Trophoblast cell (in vitro differentiated cells and primary cell): ENCODE data around the gene MCTP2.

ENCODE experiments used
- DNase-seq, 2 donors: peaks; one replicate each; pipeline ENCODE4 v3.0.0-alpha.2; 2016
- H2AFZ ChIP-seq: 2 replicates; pipeline ENCODE4 v1.6.1; 2013; ENCODE audit warnings: low read length, moderate library complexity, mild to moderate bottlenecking; ENCODE audit not compliant: insufficient read depth, poor library complexity
- H2AK5ac ChIP-seq: 2 replicates; pipeline ENCODE4 v1.6.1; 2013; ENCODE audit warnings: mild to moderate bottlenecking, low read length
- H2BK120ac ChIP-seq: 2 replicates; pipeline ENCODE4 v1.6.1; 2013; ENCODE audit warnings: low read length, mild to moderate bottlenecking, moderate library complexity; ENCODE audit not compliant: insufficient read depth, poor library complexity
- H2BK12ac ChIP-seq: 2 replicates; pipeline ENCODE4 v1.6.1; 2013; ENCODE audit warnings: mild to moderate bottlenecking, low read length, moderate library complexity
- H2BK5ac ChIP-seq: 2 replicates; pipeline ENCODE4 v1.6.1; 2013; ENCODE audit warnings: low read length, low read depth, moderate library complexity, mild to moderate bottlenecking; ENCODE audit not compliant: poor library complexity
- H3K14ac ChIP-seq: 2 replicates; pipeline ENCODE4 v1.6.1; 2013; ENCODE audit warnings: mild to moderate bottlenecking, low read length
- H3K18ac ChIP-seq: 2 replicates; pipeline ENCODE4 v1.6.1; 2013; ENCODE audit warnings: mild to moderate bottlenecking, low read length
- H3K23ac ChIP-seq: 2 replicates; pipeline ENCODE4 v1.6.1; 2013; ENCODE audit warnings: low read length
- H3K27ac ChIP-seq: 2 replicates; pipeline ENCODE4 v1.5.1; 2013; ENCODE audit warnings: low read depth, mild to moderate bottlenecking, inconsistent platforms, low read length, moderate library complexity
- H3K27me3 ChIP-seq: 2 replicates; pipeline ENCODE4 v1.6.1; 2013; ENCODE audit warnings: inconsistent platforms, mild to moderate bottlenecking, low read length, moderate library complexity; ENCODE audit not compliant: insufficient read depth
- H3K36me3 ChIP-seq, 2 experiments: 1 replicate in 1 of 2; 2 replicates in 1 of 2; pipeline ENCODE4 v1.6.1; 2013; ENCODE audit warnings: low read length in 2 of 2, mild to moderate bottlenecking in 2 of 2, moderate library complexity in 1 of 2; ENCODE audit not compliant: insufficient read depth in 2 of 2, control insufficient read depth in 1 of 2
- H3K4ac ChIP-seq: 2 replicates; pipeline ENCODE4 v1.6.1; 2013; ENCODE audit warnings: low read depth, mild to moderate bottlenecking, low read length, moderate library complexity
- H3K4me1 ChIP-seq, 2 experiments: 1 replicate in 1 of 2; 2 replicates in 1 of 2; pipeline ENCODE4 v1.6.1; 2013; ENCODE audit warnings: low read length in 2 of 2, mild to moderate bottlenecking in 2 of 2, moderate library complexity in 1 of 2; ENCODE audit not compliant: insufficient read depth in 2 of 2, control insufficient read depth in 1 of 2
- H3K4me2 ChIP-seq: 2 replicates; pipeline ENCODE4 v1.6.1; 2013; ENCODE audit warnings: inconsistent platforms, mild to moderate bottlenecking, low read length, moderate library complexity
- H3K4me3 ChIP-seq: 2 replicates; pipeline ENCODE4 v1.5.1; 2013; ENCODE audit warnings: mild to moderate bottlenecking, low read depth, low read length, inconsistent platforms
- H3K79me1 ChIP-seq: one replicate; pipeline ENCODE4 v1.6.1; 2013; ENCODE audit warnings: low read length
- H3K79me2 ChIP-seq: 2 replicates; pipeline ENCODE4 v1.6.1; 2013; ENCODE audit warnings: low read length, mild to moderate bottlenecking; ENCODE audit not compliant: control insufficient read depth, insufficient read depth, poor library complexity
- H3K9ac ChIP-seq: 2 replicates; pipeline ENCODE4 v1.6.1; 2013; ENCODE audit warnings: mild to moderate bottlenecking, low read length
- H3K9me3 ChIP-seq: 2 replicates; pipeline ENCODE4 v1.6.1; 2013; ENCODE audit warnings: low read depth, mild to moderate bottlenecking, control low read depth, inconsistent platforms, low read length; ENCODE audit not compliant: insufficient read depth
- H4K12ac ChIP-seq: 2 replicates; pipeline ENCODE4 v1.6.1; 2013; ENCODE audit warnings: low read depth, mild to moderate bottlenecking, low read length, moderate library complexity
- H4K8ac ChIP-seq: 2 replicates; pipeline ENCODE4 v1.6.1; 2013; ENCODE audit warnings: low read depth, mild to moderate bottlenecking, low read length, moderate library complexity
- H4K91ac ChIP-seq: one replicate; pipeline ENCODE4 v1.6.1; 2013; ENCODE audit warnings: low read depth, mild to moderate bottlenecking, low read length, moderate library complexity
- whole genome bisulfite sequencing: extraction: QIAGEN DNeasy Blood & Tissue Kit; methylation state at CpG from one replicate; pipeline ENCODE4 v1.1.7; 2013; ENCODE audit warnings: missing lambda C conversion rate; ENCODE audit not compliant: insufficient read length, insufficient coverage; ENCODE audit errors: extremely low coverage; 5-methylcytosine and 5-hydroxymethylcytosine counted together

The MCTP2 gene

GRCh38 chr15:94199725-94200124 lies 31.6 kb upstream of the MCTP2 start:
- no peak overlapping the region for H4K8ac ChIP-seq
- H3K27me3 ChIP-seq: no peaks in the 10 kb centered on the region
- no peak overlapping the region for H4K91ac ChIP-seq
- H3K9me3 ChIP-seq: no peaks in the 10 kb centered on the region
- H3K79me2 ChIP-seq: no peaks in the 10 kb centered on the region
- no peaks in the 10 kb centered on the region for H3K36me3 ChIP-seq
- H2AK5ac ChIP-seq: no peak overlapping the region
- no peaks in the 10 kb centered on the region for H3K79me1 ChIP-seq
- no peak overlapping the region for H3K18ac ChIP-seq
- H2BK5ac ChIP-seq: no peak overlapping the region
- H3K4me3 ChIP-seq: no peak overlapping the region
- H3K23ac ChIP-seq: no peak overlapping the region
- H3K4ac ChIP-seq: no peak overlapping the region
- no CpG with 5 or more reads among the region's 3 CpGs for WGBS
- no peak for DNase-seq
- no peak overlapping the region for H2BK12ac ChIP-seq
- H3K4me2 ChIP-seq: no peak overlapping the region
- no peak overlapping the region for H3K27ac ChIP-seq
- H3K9ac ChIP-seq: no peak overlapping the region
- H2BK120ac ChIP-seq: no peak overlapping the region
- H2AFZ ChIP-seq: no peak overlapping the region
- no peak overlapping the region for H3K14ac ChIP-seq
- no peaks in the 10 kb centered on the region for H3K4me1 ChIP-seq
- H4K12ac ChIP-seq: no peak overlapping the region

DNA sequence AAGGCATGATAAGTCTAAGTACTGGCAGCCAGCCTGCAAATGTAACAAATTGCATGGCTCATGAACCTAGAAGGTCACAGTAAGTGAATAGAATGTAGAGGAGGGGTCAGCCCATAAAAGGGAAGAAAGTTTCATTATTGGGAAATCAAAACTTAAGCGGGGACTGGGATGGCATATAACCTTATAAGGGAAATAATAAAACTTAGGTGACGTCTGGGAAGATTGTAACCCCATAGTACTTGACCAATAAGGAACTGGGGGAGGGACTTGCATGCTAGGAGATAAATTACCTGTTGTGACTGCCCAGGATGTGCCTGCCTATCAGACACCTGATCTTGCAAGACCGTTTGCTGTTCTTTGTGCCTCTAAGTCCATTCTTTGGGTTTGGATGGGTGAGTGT lies 28.1 kb upstream of the MCTP2 start:
- H2BK120ac ChIP-seq: no peak overlapping the region
- H3K4me2 ChIP-seq: no peak overlapping the region
- no peaks in the 10 kb centered on the region for H3K79me1 ChIP-seq
- no peaks in the 10 kb centered on the region for H3K4me1 ChIP-seq
- H3K27ac ChIP-seq: no peak overlapping the region
- WGBS: no CpG with 5 or more reads among the region's 3 CpGs
- no peak overlapping the region for H2BK5ac ChIP-seq
- no peak overlapping the region for H3K23ac ChIP-seq
- H2AFZ ChIP-seq: no peak overlapping the region
- H2AK5ac ChIP-seq: no peak overlapping the region
- H3K79me2 ChIP-seq: no peaks in the 10 kb centered on the region
- no peak overlapping the region for H3K18ac ChIP-seq
- H3K14ac ChIP-seq: no peak overlapping the region
- no peaks in the 10 kb centered on the region for H3K27me3 ChIP-seq
- H3K36me3 ChIP-seq: no peaks in the 10 kb centered on the region
- no peak overlapping the region for H4K8ac ChIP-seq
- H3K4ac ChIP-seq: no peak overlapping the region
- H3K9me3 ChIP-seq: no peaks in the 10 kb centered on the region
- no peak overlapping the region for H3K9ac ChIP-seq
- no peak overlapping the region for H3K4me3 ChIP-seq
- no peak overlapping the region for H4K91ac ChIP-seq
- H4K12ac ChIP-seq: no peak overlapping the region
- no peak for DNase-seq
- H2BK12ac ChIP-seq: no peak overlapping the region

GRCh38 chr15:94205366-94205765 lies 26.0 kb upstream of the MCTP2 start:
- Histone ChIP-seq H4K91ac (no peak overlapping the region), H2AK5ac (no peak overlapping the region), H3K4me1 (no peaks in the 10 kb centered on the region), H2BK120ac (no peak overlapping the region), H3K18ac (no peak overlapping the region), H3K4me2 (no peak overlapping the region), H3K23ac (no peak overlapping the region), H3K14ac (no peak overlapping the region), H2AFZ (no peak overlapping the region), H3K9ac (no peak overlapping the region), H2BK5ac (no peak overlapping the region), H2BK12ac (no peak overlapping the region), H3K4me3 (no peak overlapping the region), H3K9me3 (no peaks in the 10 kb centered on the region), H3K27ac (no peak overlapping the region), H3K79me2 (no peaks in the 10 kb centered on the region), H3K27me3 (no peaks in the 10 kb centered on the region), H4K12ac (no peak overlapping the region), H3K4ac (no peak overlapping the region), H4K8ac (no peak overlapping the region), H3K79me1 (no peaks in the 10 kb centered on the region), H3K36me3 (no peaks in the 10 kb centered on the region)
- no CpG with 5 or more reads among the region's 7 CpGs for WGBS
- no peak for DNase-seq

DNA sequence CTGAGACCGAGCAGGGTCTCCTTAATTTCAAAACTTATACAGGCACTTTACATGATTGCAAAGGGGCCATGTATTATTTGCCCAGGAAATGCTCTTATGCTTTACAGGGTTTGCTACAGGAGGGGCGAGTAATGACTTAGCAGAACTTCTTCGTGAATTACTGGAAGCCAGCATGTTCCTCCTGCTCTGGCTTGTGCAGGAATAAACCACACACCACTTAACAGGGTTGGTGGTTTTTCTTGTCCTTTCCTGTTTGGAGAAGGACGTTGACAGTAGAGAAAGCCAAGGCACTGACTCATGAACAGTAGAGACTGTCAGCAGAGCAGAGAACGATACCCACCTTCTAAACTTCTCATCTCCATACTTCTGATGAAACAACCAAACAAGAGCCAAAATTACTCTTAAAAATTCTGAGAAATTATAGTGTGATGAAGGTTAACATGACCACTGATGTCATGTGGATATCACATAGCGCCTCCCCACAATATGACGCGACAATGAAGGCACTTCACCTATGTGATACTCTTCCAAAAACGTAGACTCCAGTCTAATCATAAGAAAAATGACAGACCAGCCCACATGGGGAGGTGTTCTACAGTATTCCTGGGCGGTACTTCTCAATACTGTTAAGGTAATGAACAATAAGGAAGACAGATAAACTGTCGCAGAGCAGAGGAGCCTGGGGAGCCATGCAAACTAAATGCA lies 24.7 kb upstream of the MCTP2 start:
- H3K4me1 ChIP-seq: no peaks in the 10 kb centered on the region
- DNase-seq: peak in 1 of 2 donors; percentile 26
- H2BK12ac ChIP-seq: no peak overlapping the region
- no peak overlapping the region for H2AK5ac ChIP-seq
- H3K79me1 ChIP-seq: no peaks in the 10 kb centered on the region
- no peak overlapping the region for H3K14ac ChIP-seq
- no peak overlapping the region for H4K8ac ChIP-seq
- no peaks in the 10 kb centered on the region for H3K9me3 ChIP-seq
- H2BK5ac ChIP-seq: no peak overlapping the region
- no peak overlapping the region for H3K4me3 ChIP-seq
- no peak overlapping the region for H3K23ac ChIP-seq
- no peak overlapping the region for H4K12ac ChIP-seq
- no peak overlapping the region for H3K9ac ChIP-seq
- H3K4ac ChIP-seq: no peak overlapping the region
- H4K91ac ChIP-seq: no peak overlapping the region
- H3K27me3 ChIP-seq: no peaks in the 10 kb centered on the region
- no peak overlapping the region for H3K18ac ChIP-seq
- H2BK120ac ChIP-seq: no peak overlapping the region
- no peaks in the 10 kb centered on the region for H3K79me2 ChIP-seq
- WGBS: no CpG with 5 or more reads among the region's 11 CpGs
- no peak overlapping the region for H3K27ac ChIP-seq
- no peaks in the 10 kb centered on the region for H3K36me3 ChIP-seq
- H3K4me2 ChIP-seq: no peak overlapping the region
- H2AFZ ChIP-seq: no peak overlapping the region
